Natural killer cell treated with Interleukin-12 subunit alpha and Interleukin-12 subunit beta and Interleukin-15 and Interleukin-18, amount 100 ng/mL, for 72 hours (primary cell): ENCODE results near the gene REEP5. TPM values are rescaled to one million over a fixed set of nuclear protein-coding genes. Genes with fewer than 3 reads are reported as not detected.
"Not testable (repeated sequence)": the region's sequence is repeated elsewhere in the genome, so short reads cannot be mapped to it uniquely, and the experiment has no call there.

ENCODE experiments used
- ATAC-seq, 2 donors: fragments of 150-1000 bp; cut with Tn5 transposase in 1 of 2; sonication (Bioruptor Pico), chemical (Tn5 transposase) in 1 of 2; 2 replicates each; pipeline ENCODE4 v1.10.0; 2021
- DNase-seq: peaks from one replicate; pipeline ENCODE4 v3.0.0; 2022; ENCODE audit warnings: low spot score
- H3K27ac Mint-ChIP-seq, 2 donors: 1 replicate in 1 of 2; 2 replicates in 1 of 2; pipeline ENCODE4 v1.8.0; 2022; ENCODE audit warnings: mixed read lengths in 2 of 2, mild to moderate bottlenecking in 1 of 2, moderate library complexity in 1 of 2
- H3K27me3 Mint-ChIP-seq, 2 donors: 1 replicate in 1 of 2; 2 replicates in 1 of 2; pipeline ENCODE4 v1.8.0; 2022; ENCODE audit warnings: mixed read lengths in 2 of 2
- H3K36me3 Mint-ChIP-seq: one replicate; pipeline ENCODE4 v1.8.0; 2022; ENCODE audit warnings: mixed read lengths
- H3K4me1 Mint-ChIP-seq, 2 donors: 1 replicate in 1 of 2; 2 replicates in 1 of 2; pipeline ENCODE4 v1.8.0; 2022; ENCODE audit warnings: low read depth in 2 of 2, mixed read lengths in 2 of 2, mild to moderate bottlenecking in 1 of 2
- H3K4me3 Mint-ChIP-seq: one replicate; pipeline ENCODE4 v1.8.0; 2022; ENCODE audit warnings: mixed read lengths
- H3K9me3 Mint-ChIP-seq: 2 replicates; pipeline ENCODE4 v1.8.0; 2022; ENCODE audit warnings: mixed read lengths
- total RNA-seq, 2 donors: library from RNA; stranded (reverse); gene quantifications; one replicate each; pipeline ENCODE4 v1.2.3, GENCODE V29; 2022

The REEP5 gene
- total RNA-seq, 2 donors from 2014 or later = 102 to 113 TPM

DNA sequence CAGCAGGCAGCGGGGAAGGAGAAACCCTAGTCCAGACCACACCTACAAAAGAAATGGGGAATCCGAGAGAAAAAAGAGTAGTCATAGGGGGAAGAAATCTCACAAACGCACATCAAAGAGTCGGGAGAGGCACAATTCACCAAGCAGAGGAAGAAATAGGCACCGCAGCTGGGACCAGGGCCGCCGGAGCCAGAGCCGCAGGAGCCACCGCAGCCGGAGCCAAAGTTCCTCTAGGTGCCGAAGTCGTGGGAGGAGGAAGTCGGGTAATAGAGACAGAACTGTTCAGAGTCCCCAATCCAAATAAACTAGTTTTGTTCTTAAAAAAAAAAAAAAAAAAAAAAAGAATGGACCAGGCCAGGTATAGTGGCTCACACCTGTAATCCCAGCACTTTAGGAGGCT lies 29.3 kb downstream of the REEP5 start:
- DNase-seq (no peak), ATAC-seq (no peak)
- Mint-ChIP-seq H3K27ac (no peak overlapping the region), H3K4me1 (peaks cover 27 to 28% of the 10 kb centered on the region in 2 donors), H3K4me3 (no peak overlapping the region), H3K27me3 (no peaks in the 10 kb centered on the region), H3K9me3 (no peaks in the 10 kb centered on the region), H3K36me3 (peaks cover 24% of the 10 kb centered on the region)

DNA sequence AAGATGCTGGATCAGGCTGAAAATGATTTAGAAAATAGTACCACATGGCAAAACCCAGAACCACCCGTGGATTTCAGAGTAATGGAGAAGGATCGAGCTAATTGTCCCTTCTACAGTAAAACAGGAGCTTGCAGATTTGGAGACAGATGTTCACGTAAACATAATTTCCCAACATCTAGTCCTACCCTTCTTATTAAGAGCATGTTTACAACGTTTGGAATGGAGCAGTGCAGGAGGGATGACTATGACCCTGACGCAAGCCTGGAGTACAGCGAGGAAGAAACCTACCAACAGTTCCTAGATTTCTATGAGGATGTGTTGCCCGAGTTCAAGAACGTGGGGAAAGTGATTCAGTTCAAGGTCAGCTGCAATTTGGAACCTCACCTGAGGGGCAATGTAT lies 30.0 kb downstream of the REEP5 start:
- peak overlapping the region in 1 of 2 donors; percentile 6 for H3K27ac Mint-ChIP-seq
- DNase-seq, H3K4me3 Mint-ChIP-seq, ATAC-seq, H3K27me3 Mint-ChIP-seq, H3K9me3 Mint-ChIP-seq: not testable (repeated sequence)
- H3K4me1 Mint-ChIP-seq = peaks cover 28 to 35% of the 10 kb centered on the region in 2 donors
- peaks cover 24% of the 10 kb centered on the region for H3K36me3 Mint-ChIP-seq

DNA sequence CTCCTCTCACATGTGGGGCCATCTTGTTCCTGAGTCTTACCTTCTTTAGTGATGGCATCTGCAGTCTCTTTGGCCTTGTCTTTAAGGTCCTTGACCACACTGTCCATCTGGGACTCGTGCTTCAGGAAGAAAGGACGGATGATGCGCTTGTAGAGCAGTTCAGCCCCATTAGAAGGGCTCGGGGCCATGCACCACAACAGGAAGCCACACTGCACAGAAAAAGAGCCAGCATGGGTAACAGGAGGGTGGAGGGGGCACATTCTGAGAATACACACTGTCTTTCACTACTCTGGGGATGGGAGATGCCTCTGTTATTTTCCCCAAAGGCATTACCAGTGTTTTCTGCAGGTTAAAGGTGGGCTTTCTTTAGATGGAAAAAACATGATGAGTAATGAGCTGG lies 35.1 kb downstream of the REEP5 start:
- Mint-ChIP-seq H3K4me3 (peak overlapping the region; percentile 24), H3K27ac (peak overlapping the region; percentile 42 to 62), H3K27me3 (no peaks in the 10 kb centered on the region), H3K9me3 (no peaks in the 10 kb centered on the region), H3K36me3 (peaks cover 18% of the 10 kb centered on the region), H3K4me1 (peaks cover 20 to 28% of the 10 kb centered on the region in 2 donors)
- ATAC-seq (peak in 1 of 2 donors; percentile 65), DNase-seq (no peak)

DNA sequence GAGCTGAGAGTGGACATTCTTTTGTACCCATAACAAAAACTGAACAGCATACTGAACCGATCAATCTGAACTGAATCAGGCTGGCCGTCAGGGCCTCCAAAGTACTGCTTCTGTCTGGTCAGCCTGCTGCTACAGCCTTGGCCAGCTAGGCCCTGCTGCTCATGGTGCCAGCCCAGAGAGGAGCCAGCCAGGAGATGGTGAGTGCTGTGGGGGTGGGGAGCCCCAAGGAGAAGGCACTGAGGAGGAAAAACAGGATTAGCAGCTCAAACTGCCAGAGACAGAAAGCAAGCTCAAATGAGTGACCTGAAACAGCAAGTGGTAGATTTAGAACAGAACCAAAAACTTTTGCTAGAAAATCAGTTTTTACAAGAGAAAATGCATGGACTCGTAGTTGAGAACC lies 37.0 kb downstream of the REEP5 start:
- DNase-seq (no peak), ATAC-seq (no peak)
- Mint-ChIP-seq H3K27me3 (no peaks in the 10 kb centered on the region), H3K27ac (no peak overlapping the region), H3K36me3 (peaks cover 12% of the 10 kb centered on the region), H3K4me1 (peaks cover 14 to 27% of the 10 kb centered on the region in 2 donors), H3K4me3 (no peak overlapping the region), H3K9me3 (no peaks in the 10 kb centered on the region)

DNA sequence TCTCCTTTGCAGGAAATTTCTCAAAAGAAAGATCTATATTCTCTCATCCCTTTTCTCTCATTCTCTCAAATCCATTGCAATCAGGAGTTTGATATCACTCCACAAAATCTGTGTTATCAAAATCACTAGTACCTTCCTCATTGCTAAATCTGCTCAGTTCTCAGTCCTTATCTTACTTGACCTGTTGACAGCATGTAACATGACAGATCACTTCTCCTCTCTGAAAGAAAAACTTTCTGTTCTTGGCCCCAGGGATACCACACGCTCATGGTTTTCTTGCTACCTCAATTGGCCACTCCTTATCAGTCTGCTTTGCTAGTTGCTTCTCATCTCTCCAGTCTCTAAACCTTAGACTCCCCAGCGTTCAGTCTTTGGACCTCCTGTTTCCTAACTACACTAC lies 38.8 kb downstream of the REEP5 start:
- Mint-ChIP-seq H3K27me3 (no peaks in the 10 kb centered on the region), H3K4me1 (peaks cover 14 to 28% of the 10 kb centered on the region in 2 donors), H3K4me3 (no peak overlapping the region), H3K27ac (no peak overlapping the region), H3K36me3 (peaks cover 12% of the 10 kb centered on the region), H3K9me3 (no peaks in the 10 kb centered on the region)
- ATAC-seq (no peak), DNase-seq (no peak)

DNA sequence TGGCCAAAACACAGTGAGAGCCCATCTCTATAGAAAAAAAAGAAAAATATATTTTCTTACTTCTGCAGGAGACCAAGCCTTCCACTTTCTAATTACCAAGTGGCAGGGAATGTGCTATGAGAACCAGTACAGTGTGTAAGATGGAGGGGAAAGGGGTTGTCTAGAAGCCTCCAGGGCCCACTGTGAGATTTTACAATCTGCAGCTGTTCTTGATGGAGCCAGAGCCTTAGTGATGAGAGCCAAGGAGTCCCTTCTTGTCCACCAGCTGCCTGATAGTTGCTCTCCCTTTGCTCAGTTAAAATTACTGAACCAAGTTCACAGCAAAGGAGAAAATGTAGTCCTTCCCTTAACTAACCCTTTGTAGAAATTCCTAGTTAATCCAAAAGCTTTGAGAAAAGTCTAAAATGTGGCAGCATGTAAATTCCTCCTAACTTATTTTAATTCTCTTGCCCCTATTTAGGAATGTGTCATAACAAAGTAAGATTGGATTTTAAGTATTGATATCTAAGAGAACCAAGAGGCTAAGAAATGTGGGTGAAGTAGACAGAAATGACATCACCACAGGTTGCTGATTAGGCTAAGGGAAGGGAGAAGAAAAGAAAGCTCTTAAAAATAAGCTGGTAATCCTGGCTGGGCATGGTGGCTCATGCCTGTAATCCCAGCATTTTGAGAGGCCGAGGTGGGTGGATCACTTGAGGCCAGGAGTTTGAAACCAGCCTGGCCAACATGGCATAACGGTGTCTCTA lies 41.6 kb downstream of the REEP5 start:
- Mint-ChIP-seq H3K27me3 (no peaks in the 10 kb centered on the region), H3K9me3 (no peaks in the 10 kb centered on the region), H3K27ac (peak overlapping the region in 1 of 2 donors; percentile 57), H3K4me1 (peaks cover 12 to 24% of the 10 kb centered on the region in 2 donors), H3K36me3 (peaks cover 17% of the 10 kb centered on the region), H3K4me3 (no peak overlapping the region)
- no peak for DNase-seq
- no peak for ATAC-seq

DNA sequence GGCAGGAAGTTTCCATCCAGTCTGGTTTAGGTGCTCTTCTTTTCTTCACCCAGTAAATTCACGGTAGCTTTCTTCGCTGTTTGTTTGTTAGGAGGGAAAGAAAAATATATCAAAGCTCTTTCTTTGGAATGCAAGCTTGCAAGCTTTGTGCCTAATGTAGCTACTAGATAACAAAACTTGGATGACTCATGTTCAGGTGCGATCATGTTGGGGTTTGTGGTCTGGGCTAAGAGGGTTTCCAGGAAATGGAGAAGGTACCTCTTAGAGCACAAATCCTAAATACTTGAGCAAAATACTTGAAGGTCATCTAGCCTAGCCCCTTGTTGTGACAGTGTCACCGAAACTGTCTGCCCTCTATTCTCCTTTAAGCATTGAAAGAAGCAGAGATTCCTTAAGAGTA lies 43.3 kb downstream of the REEP5 start:
- Mint-ChIP-seq H3K4me1 (peaks cover 12 to 24% of the 10 kb centered on the region in 2 donors), H3K9me3 (no peaks in the 10 kb centered on the region), H3K27ac (peak overlapping the region; percentile 58 to 81), H3K36me3 (peaks cover 17% of the 10 kb centered on the region), H3K27me3 (no peaks in the 10 kb centered on the region), H3K4me3 (peak overlapping the region; percentile 28)
- DNase-seq = no peak
- no peak for ATAC-seq

DNA sequence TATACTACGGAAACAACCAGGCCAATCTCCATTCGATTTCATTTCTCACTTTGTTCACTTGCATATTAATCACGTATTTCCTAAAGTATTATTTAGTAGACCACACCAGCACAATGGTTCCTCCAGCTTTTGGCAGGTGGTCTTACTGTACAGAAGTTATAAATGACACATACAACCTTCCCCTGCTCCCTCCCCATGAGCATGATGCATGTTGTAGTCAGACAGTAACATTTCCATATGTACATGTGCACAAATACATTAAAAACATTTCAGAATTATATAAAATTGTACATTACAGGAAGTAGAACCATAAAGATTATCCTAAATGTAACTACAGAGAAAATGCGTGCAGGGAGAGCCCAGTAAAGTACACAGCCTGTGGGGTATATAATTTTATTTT lies 43.9 kb downstream of the REEP5 start:
- H3K9me3 Mint-ChIP-seq = no peaks in the 10 kb centered on the region
- peak overlapping the region; percentile 58 to 60 for H3K27ac Mint-ChIP-seq
- ATAC-seq (no peak), DNase-seq (no peak)
- H3K27me3 Mint-ChIP-seq = no peaks in the 10 kb centered on the region
- peaks cover 12 to 24% of the 10 kb centered on the region in 2 donors for H3K4me1 Mint-ChIP-seq
- H3K4me3 Mint-ChIP-seq = no peak overlapping the region
- H3K36me3 Mint-ChIP-seq = peaks cover 17% of the 10 kb centered on the region

DNA sequence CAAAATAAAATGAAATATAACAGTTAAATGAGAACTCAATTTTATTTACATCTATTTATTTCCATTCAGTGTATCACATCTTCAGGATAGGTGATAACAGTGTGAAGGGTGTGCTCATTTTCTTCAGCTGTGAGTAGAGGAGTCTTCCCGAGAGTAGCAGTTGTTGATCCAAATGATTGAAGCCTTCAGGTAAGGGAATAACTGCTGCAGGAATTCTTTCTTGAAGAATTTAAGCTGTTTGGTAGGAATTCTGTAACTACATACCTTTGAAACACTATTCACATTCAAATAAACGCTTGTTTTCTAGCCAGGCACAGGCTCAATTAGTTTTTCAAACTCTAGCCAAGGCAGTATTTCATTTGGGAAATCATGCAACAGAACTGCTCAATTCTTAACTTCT lies 45.7 kb downstream of the REEP5 start:
- Mint-ChIP-seq H3K4me3 (no peak overlapping the region), H3K27ac (no peak overlapping the region), H3K9me3 (no peaks in the 10 kb centered on the region), H3K36me3 (peaks cover 22% of the 10 kb centered on the region), H3K4me1 (peaks cover 17 to 22% of the 10 kb centered on the region in 2 donors), H3K27me3 (no peaks in the 10 kb centered on the region)
- ATAC-seq (no peak), DNase-seq (no peak)

DNA sequence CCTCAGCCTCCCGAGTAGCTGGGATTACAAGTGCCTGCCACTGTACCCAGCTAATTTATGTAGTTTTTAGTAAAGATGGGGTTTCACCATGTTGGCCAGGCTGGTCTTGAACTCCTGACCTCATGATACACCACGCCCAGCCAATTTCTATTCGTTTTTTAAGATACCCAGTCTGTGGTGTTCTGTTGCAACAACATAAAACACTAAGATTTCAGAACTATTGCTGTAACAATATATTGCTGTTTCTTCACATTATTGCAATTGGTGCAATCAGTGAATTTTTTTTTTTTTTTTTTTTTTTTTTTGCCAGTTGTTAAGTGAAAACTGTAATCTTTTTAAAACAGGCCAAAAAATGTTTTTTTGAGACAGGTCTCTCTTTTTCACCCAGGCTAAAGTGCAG lies 51.1 kb downstream of the REEP5 start:
- Mint-ChIP-seq H3K27me3 (no peaks in the 10 kb centered on the region), H3K9me3 (no peaks in the 10 kb centered on the region), H3K4me1 (peaks cover 13 to 18% of the 10 kb centered on the region in 2 donors), H3K27ac (peak overlapping the region in 1 of 2 donors; percentile 71), H3K36me3 (peaks cover 18% of the 10 kb centered on the region), H3K4me3 (no peak overlapping the region)
- DNase-seq (no peak), ATAC-seq (no peak)

DNA sequence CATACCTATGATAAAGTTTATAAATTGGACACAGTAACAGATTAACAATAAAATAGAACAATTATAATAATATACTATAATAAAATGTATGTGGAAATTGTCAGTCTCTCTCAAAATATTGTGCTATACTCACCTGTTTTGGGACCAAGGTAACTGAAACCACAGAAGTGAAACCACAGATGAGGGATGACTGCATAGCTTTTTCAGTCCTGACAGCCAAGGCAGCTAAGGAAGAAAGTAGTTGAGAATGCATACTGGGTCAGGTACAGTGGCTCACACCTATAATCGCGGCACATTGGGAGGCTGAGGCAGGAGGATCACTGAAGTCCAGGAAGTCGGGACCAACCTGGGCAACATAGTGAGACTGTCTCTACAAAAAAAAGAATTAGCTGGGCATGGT lies 52.1 kb downstream of the REEP5 start:
- peaks cover 18% of the 10 kb centered on the region for H3K36me3 Mint-ChIP-seq
- ATAC-seq (no peak), DNase-seq (no peak)
- no peaks in the 10 kb centered on the region for H3K27me3 Mint-ChIP-seq
- peaks cover 13 to 18% of the 10 kb centered on the region in 2 donors for H3K4me1 Mint-ChIP-seq
- peak overlapping the region in 1 of 2 donors; percentile 22 for H3K27ac Mint-ChIP-seq
- H3K4me3 Mint-ChIP-seq = no peak overlapping the region
- H3K9me3 Mint-ChIP-seq = no peaks in the 10 kb centered on the region

DNA sequence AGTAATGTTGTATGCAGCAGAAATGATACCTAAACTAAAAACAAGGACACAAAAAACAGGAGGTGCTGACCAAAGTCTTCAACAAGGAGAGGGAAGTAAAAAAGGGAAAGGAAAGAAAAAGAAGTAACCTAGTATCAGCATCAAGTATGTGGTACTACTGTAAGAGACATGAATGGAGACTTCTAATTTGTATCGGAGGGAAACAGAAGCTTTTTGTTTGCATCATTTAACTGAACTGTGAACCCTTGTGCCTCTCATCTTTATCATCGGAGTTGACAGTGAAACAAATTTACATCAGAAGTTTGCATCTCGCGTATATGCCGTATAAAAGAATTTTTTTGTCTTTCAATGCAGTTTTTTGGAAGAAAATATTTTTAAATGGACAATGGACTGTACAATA lies 54.6 kb downstream of the REEP5 start:
- no peak overlapping the region for H3K4me3 Mint-ChIP-seq

DNA sequence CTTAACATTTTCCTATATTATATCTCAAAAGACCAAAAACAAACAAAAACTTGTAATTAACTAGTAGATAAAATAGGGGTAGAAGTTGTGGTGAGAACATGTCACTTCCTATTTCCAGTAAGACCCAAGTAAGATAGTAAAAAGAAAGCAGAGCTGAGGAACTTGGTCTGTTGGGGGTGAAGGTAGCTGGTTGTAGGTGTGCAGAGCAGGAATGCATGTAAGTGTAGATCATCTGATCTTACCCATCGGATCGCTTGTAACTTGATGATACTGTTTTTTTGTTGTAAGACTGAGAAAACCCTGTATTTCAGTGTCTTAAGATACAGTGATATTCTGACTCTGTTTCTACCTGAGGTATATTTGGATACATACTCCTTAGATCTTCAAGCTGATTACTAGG lies 55.3 kb downstream of the REEP5 start:
- Mint-ChIP-seq H3K36me3 (peaks cover 32% of the 10 kb centered on the region), H3K27ac (peak overlapping the region; percentile 56 to 77), H3K27me3 (no peaks in the 10 kb centered on the region), H3K4me1 (peaks cover 32 to 38% of the 10 kb centered on the region in 2 donors), H3K4me3 (no peak overlapping the region), H3K9me3 (no peaks in the 10 kb centered on the region)
- ATAC-seq (no peak), DNase-seq (no peak)

More for the DNA sequence above, 54.6 kb downstream of the REEP5 start:
- H3K27ac Mint-ChIP-seq = peak overlapping the region; percentile 56 to 77
- H3K36me3 Mint-ChIP-seq = peaks cover 30% of the 10 kb centered on the region
- no peak for ATAC-seq
- H3K27me3 Mint-ChIP-seq = no peaks in the 10 kb centered on the region
- peaks cover 30 to 32% of the 10 kb centered on the region in 2 donors for H3K4me1 Mint-ChIP-seq
- no peak for DNase-seq
- H3K9me3 Mint-ChIP-seq = no peaks in the 10 kb centered on the region

DNA sequence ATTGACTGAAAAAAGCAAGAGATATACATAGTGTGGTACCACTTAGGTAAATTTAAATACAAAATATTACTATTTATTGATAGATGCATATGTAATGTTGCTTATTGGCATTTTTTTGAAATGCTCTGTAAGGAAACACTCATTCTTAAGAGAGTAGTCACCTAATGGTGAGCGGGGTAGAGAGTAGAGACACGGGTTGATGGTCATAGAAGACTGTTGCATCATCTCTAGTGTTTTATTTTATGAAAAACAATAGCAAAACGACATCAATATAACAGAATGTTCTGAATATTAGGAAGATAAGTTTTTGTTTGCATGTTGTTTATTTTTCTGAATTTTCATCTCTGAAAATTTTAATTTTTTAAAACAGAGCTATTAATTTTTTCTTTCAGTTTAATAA lies 56.9 kb downstream of the REEP5 start:
- no peak for ATAC-seq
- Mint-ChIP-seq H3K36me3 (peaks cover 36% of the 10 kb centered on the region), H3K9me3 (no peaks in the 10 kb centered on the region), H3K27ac (no peak overlapping the region), H3K27me3 (no peaks in the 10 kb centered on the region), H3K4me1 (peaks cover 34 to 45% of the 10 kb centered on the region in 2 donors), H3K4me3 (no peak overlapping the region)
- DNase-seq = no peak
